IPS-20b (cell line): Measurements from ENCODE around the gene TMPRSS13.

ENCODE experiments used
- H3K27ac ChIP-seq: one replicate; pipeline ENCODE4 v1.5.1; 2013; ENCODE audit warnings: low read length
- H3K27me3 ChIP-seq: 2 replicates; pipeline ENCODE4 v1.6.1; 2013; ENCODE audit warnings: mild to moderate bottlenecking, low read length, inconsistent platforms; ENCODE audit not compliant: insufficient read depth
- H3K36me3 ChIP-seq: 2 replicates; pipeline ENCODE4 v1.6.1; 2013; ENCODE audit warnings: low read depth, mild to moderate bottlenecking, inconsistent platforms, low read length, moderate library complexity; ENCODE audit not compliant: insufficient read depth
- H3K4me1 ChIP-seq: 2 replicates; pipeline ENCODE4 v1.6.1; 2013; ENCODE audit warnings: mild to moderate bottlenecking, control low read depth, inconsistent platforms, low read length, moderate library complexity; ENCODE audit not compliant: insufficient read depth
- H3K4me3 ChIP-seq: 2 replicates; pipeline ENCODE4 v1.5.1; 2013; ENCODE audit warnings: mild to moderate bottlenecking, low read length, inconsistent platforms
- H3K9ac ChIP-seq: 2 replicates; pipeline ENCODE4 v1.6.1; 2013; ENCODE audit warnings: low read depth, mild to moderate bottlenecking, inconsistent platforms, low read length, moderate library complexity
- H3K9me3 ChIP-seq: 2 replicates; pipeline ENCODE4 v1.6.1; 2013; ENCODE audit warnings: mild to moderate bottlenecking, low read depth, low read length, inconsistent platforms; ENCODE audit not compliant: insufficient read depth

Gene TMPRSS13

DNA sequence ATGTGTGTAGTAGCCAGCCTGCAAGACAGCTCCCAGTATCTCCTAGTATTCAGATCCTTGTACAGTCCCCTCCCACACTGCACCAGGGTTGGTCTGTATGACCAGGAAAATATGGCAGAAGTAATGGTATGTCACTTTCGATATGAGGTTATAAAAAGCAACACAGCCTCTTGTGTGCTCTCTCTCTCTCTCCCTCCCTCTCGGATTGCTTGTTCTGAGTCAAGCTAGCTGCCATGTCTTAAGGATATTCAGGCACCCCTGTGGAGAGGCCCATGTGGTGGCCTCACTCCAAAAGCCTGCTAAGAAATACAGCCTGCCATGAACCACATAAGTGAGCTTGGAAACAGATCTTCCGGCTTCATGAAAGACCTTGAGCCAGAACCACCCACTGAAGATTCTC, 78.1 kb downstream of the TMPRSS13 start:
- Histone ChIP-seq H3K4me1 (peaks cover 7% of the 10 kb centered on the region; the same call in 1 of the 2 replicates), H3K27me3 (no peaks in the 10 kb centered on the region), H3K36me3 (no peaks in the 10 kb centered on the region), H3K4me3 (no peak overlapping the region), H3K9ac (no peak overlapping the region), H3K9me3 (peaks cover 9% of the 10 kb centered on the region; the same call in 1 of the 2 replicates), H3K27ac (no peak overlapping the region)
